T-helper 2 cell treated with Interferon-gamma antibody and Interleukin-4, amounts not matched to agents 5 μg/mL and 100 μg/mL, for 36 hours (primary cell): ENCODE results near the gene SLC35G6.
"Not testable (repeated sequence)": the region's sequence is repeated elsewhere in the genome, so short reads cannot be mapped to it uniquely, and the experiment has no call there.

Source experiments
- DNase-seq: peaks from one replicate; pipeline ENCODE4 v3.0.0; 2021; ENCODE audit warnings: low spot score
- H3K27ac Mint-ChIP-seq: one replicate; pipeline ENCODE4 v1.8.0; 2021; ENCODE audit warnings: mild to moderate bottlenecking, mixed read lengths
- H3K27me3 Mint-ChIP-seq: one replicate; pipeline ENCODE4 v1.8.0; 2021; ENCODE audit warnings: low read depth, mixed read lengths
- H3K36me3 Mint-ChIP-seq: one replicate; pipeline ENCODE4 v1.8.0; 2021; ENCODE audit warnings: low read depth, mixed read lengths
- H3K4me1 Mint-ChIP-seq: one replicate; pipeline ENCODE4 v1.8.0; 2021; ENCODE audit warnings: low read depth, mixed read lengths
- H3K4me3 Mint-ChIP-seq: one replicate; pipeline ENCODE4 v1.8.0; 2022; ENCODE audit warnings: mild to moderate bottlenecking, moderate library complexity, mixed read lengths
- H3K9me3 Mint-ChIP-seq: one replicate; pipeline ENCODE4 v1.8.0; 2021; ENCODE audit warnings: mixed read lengths

The SLC35G6 gene

GRCh38 chr17:7479213-7480088, 1.8 kb upstream of the SLC35G6 start, which contains the start of gene ZBTB4:
ZBTB4 (minus strand) TSS chr17:7479631; CDS start chr17:7466801, 12,830 bp downstream.
- H3K4me1 Mint-ChIP-seq, result peaks cover 41% of the 10 kb centered on the region
- no peaks in the 10 kb centered on the region for H3K27me3 Mint-ChIP-seq
- H3K4me3 Mint-ChIP-seq, result peak within 1 kb of the TSS; percentile 89
- H3K36me3 Mint-ChIP-seq, result no peaks in the 10 kb centered on the region
- H3K9me3 Mint-ChIP-seq, result no peaks in the 10 kb centered on the region
- H3K27ac Mint-ChIP-seq, result peak within 1 kb of the TSS; percentile 91
- peak; percentile 61 for DNase-seq

DNA sequence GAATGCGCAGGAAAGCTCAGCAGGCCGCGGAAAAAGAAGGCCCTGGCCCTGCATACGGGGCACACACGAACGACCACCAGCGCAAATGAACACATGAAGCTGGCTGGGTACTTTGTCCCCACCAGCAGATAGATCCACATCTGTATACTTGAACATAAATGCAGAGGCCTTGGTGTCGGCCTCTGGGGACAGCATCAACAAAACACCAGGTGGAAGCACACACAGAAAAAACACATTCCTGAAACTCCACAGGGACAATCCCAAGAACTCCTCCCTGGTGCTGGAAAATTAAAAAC, 1.2 kb upstream of the SLC35G6 start:
- Mint-ChIP-seq H3K36me3 (peaks cover 4% of the 10 kb centered on the region), H3K27ac (peak overlapping the region; percentile 91), H3K4me3 (peak overlapping the region; percentile 88), H3K4me1 (peaks cover 41% of the 10 kb centered on the region), H3K9me3 (no peaks in the 10 kb centered on the region), H3K27me3 (no peaks in the 10 kb centered on the region)
- DNase-seq, result no peak

DNA sequence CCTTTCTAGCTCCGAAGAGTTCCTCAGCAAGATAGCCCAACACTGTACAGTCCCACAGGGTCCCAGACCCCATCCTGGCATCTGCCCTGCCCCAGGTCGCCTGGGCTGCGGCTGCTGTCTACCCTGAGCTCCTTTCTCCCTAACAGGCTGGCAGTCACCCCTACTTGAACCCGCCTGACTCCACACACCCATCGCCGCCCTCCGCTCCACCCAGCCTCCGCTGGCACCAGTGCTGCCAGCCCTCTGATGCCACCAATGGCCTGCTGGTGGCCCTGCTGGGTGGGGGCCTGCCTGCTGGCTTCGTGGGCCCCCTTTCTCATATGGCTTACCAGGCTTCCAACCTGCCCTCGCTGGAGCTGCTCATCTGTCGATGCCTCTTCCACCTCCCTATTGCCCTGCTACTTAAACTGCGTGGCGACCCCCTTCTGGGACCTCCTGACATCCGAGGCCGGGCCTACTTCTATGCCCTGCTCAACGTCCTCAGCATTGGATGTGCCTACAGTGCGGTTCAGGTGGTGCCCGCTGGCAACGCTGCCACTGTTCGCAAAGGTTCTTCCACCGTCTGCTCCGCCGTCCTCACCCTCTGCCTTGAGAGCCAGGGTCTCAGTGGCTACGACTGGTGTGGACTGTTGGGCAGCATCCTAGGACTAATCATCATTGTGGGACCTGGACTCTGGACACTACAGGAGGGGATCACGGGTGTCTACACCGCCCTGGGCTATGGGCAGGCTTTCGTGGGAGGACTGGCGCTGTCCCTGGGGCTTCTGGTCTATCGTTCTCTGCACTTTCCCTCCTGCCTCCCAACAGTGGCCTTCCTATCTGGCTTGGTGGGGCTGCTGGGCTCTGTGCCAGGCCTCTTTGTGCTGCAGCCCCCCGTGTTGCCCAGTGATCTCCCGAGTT, 846 bp downstream of the SLC35G6 start:
- peaks cover 43% of the 10 kb centered on the region for H3K4me1 Mint-ChIP-seq

GRCh38 chr17:7482742-7483088, 1.5 kb downstream of the SLC35G6 start:
- Mint-ChIP-seq H3K36me3 (peaks cover 22% of the 10 kb centered on the region), H3K4me3 (peak overlapping the region; percentile 95), H3K4me1 (peaks cover 42% of the 10 kb centered on the region), H3K27ac (peak overlapping the region; percentile 100)
- not testable (repeated sequence) for H3K27me3 Mint-ChIP-seq, DNase-seq, H3K9me3 Mint-ChIP-seq

More for the DNA sequence above, 846 bp downstream of the SLC35G6 start:
- Mint-ChIP-seq H3K4me3 (peak overlapping the region; percentile 95), H3K27ac (peak overlapping the region; percentile 100), H3K36me3 (peaks cover 16% of the 10 kb centered on the region)
- H3K9me3 Mint-ChIP-seq, DNase-seq, H3K27me3 Mint-ChIP-seq: not testable (repeated sequence)

DNA sequence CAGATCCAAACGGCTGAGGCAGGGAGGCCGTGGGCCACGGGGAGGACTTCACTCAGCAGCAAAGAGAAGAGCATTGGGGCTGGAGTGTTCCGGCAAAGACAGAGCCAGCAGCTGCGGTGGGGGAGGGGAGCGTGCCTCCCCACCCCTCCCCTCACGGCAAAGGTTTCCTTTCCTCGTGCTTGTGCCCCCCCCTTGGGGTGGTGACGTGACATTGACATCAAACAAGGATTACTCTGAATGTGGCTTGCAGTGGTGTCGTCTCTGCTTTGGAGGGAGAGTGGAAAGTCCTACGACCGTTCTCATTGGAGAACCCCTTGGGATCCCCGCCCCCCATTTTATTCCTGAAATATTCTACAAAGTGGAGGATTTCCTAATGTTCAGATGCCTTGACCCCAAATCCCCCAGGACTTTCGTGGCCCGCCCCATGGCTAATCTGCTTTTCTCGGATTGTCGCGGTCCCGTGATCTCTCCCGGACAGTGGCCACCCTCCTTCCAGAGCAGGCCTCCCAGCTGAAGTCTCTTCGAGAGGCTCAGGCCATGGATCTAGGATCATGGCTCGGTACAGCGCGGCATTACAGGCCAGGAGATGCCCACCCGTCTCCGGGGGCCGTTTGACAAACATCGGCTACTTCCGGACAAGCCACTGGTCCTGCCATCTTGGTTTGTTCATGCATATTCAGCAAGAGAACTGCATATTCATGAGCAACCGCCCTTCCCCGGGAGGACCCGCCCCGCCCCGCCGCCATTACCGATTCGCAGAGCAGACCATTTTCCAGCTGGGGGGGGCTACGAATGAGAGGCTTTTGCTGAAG, 2.2 kb downstream of the SLC35G6 start:
- peak; percentile 91 for DNase-seq
- no peaks in the 10 kb centered on the region for H3K9me3 Mint-ChIP-seq
- peak overlapping the region; percentile 100 for H3K27ac Mint-ChIP-seq
- peaks cover 37% of the 10 kb centered on the region for H3K4me1 Mint-ChIP-seq
- H3K36me3 Mint-ChIP-seq, result peaks cover 23% of the 10 kb centered on the region
- H3K27me3 Mint-ChIP-seq, result no peaks in the 10 kb centered on the region
- peak overlapping the region; percentile 95 for H3K4me3 Mint-ChIP-seq

DNA sequence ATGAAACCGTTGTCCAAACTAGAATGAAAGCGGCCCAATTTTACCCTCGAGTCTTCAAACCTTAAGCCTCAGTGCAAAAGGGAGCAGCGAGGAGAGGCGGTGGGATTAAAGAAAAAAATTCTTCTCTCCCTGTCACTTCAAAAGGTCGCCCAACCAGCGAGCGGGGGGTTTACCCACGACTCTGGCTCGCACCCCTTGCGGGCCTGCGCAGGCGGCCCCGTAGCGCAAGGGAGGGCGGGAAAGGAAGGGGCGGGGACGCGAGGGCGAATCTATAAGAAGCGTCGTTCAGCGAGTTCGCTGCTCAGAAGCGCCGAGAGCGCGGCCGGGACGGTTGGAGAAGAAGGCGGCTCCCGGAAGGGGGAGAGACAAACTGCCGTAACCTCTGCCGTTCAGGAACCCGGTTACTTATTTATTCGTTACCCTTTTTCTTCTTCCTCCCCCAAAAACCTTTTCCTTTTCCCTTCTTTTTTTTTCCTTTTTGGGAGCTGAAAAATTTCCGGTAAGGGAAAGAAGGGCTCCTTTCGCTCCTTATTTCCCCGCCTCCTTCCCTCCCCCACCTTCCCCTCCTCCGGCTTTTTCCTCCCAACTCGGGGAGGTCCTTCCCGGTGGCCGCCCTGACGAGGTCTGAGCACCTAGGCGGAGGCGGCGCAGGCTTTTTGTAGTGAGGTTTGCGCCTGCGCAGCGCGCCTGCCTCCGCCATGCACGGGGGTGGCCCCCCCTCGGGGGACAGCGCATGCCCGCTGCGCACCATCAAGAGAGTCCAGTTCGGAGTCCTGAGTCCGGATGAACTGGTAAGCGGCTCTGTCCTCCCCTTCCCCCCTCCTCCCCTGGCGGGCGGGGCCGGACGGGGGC, 3.0 kb downstream of the SLC35G6 start, which contains the start of gene POLR2A:
TSS of gene POLR2A (plus strand) at position 300 of the 852 bp plus-strand sequence.
- Mint-ChIP-seq H3K36me3 (peaks cover 29% of the 10 kb centered on the region), H3K27ac (peak within 1 kb of the TSS; percentile 100), H3K27me3 (no peaks in the 10 kb centered on the region), H3K4me3 (peak within 1 kb of the TSS; percentile 95), H3K9me3 (no peaks in the 10 kb centered on the region), H3K4me1 (peaks cover 41% of the 10 kb centered on the region)
- peak; percentile 98 for DNase-seq

DNA sequence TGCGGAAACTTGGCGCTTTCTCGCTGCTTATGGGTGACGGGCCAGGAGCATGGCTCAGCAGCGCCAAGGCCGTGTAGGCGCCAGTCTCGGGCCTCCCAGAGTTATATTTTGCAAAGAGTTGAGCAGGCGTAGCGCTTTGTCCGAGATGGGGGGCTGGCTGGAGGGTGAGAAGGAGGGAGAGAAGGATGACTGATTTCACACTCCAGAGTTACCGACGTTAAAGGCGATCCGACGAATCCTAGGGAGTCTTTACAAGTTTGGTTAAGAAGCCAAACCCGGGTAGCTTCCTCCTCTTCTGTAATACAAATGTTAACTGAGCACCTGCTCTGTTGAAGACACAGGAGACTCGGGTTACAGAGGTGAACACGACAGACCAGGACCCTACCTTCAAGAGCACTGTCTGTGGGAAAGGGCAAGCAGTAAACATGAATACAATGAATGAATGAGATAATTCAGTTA, 3.7 kb downstream of the SLC35G6 start:
- Mint-ChIP-seq H3K4me3 (peak overlapping the region; percentile 95), H3K36me3 (peaks cover 31% of the 10 kb centered on the region), H3K4me1 (peaks cover 41% of the 10 kb centered on the region), H3K9me3 (no peaks in the 10 kb centered on the region), H3K27ac (peak overlapping the region; percentile 100), H3K27me3 (no peaks in the 10 kb centered on the region)
- DNase-seq, result no peak

- DNase-seq, result no peak
- Mint-ChIP-seq H3K36me3 (peaks cover 37% of the 10 kb centered on the region), H3K4me3 (peak overlapping the region; percentile 88), H3K4me1 (peaks cover 46% of the 10 kb centered on the region), H3K27me3 (no peaks in the 10 kb centered on the region), H3K27ac (peak overlapping the region; percentile 72), H3K9me3 (no peaks in the 10 kb centered on the region)
Measured at GRCh38 chr17:7486181-7486580, 4.9 kb downstream of the SLC35G6 start.

- H3K4me1 Mint-ChIP-seq, result peaks cover 51% of the 10 kb centered on the region
Measured at GRCh38 chr17:7490144-7490543, 8.9 kb downstream of the SLC35G6 start.

GRCh38 chr17:7491583-7491982, 10.3 kb downstream of the SLC35G6 start:
- Mint-ChIP-seq H3K27ac (no peak overlapping the region), H3K4me3 (no peak overlapping the region), H3K4me1 (peaks cover 41% of the 10 kb centered on the region), H3K36me3 (peaks cover 53% of the 10 kb centered on the region), H3K27me3 (no peaks in the 10 kb centered on the region), H3K9me3 (no peaks in the 10 kb centered on the region)
- DNase-seq, result no peak

More at GRCh38 chr17:7490144-7490543, 8.9 kb downstream of the SLC35G6 start:
- H3K27me3 Mint-ChIP-seq, result no peaks in the 10 kb centered on the region
- H3K9me3 Mint-ChIP-seq, result no peaks in the 10 kb centered on the region
- no peak for DNase-seq
- H3K36me3 Mint-ChIP-seq, result peaks cover 54% of the 10 kb centered on the region
- H3K4me3 Mint-ChIP-seq, result no peak overlapping the region
- no peak overlapping the region for H3K27ac Mint-ChIP-seq

DNA sequence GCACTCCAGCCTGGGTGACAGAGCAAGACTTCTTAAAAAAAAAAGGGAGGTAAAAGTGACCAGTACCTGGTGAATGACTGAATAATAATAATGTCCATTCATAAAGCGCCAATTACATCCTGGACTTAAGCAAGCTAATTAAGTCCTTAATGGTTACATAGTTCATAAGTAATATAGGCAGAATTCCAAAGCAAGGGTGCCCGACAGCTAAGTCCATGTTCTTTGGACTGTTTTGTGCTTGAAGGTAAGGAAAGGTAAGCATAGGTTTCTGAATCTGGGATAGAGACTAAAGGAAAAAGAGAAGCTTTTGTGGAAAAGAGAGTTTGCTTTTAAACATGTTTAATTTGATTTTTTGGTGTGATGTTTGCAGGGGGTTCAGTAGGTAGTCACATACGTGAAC, 12.7 kb downstream of the SLC35G6 start:
- H3K27ac Mint-ChIP-seq, result no peak overlapping the region
- H3K27me3 Mint-ChIP-seq, result no peaks in the 10 kb centered on the region
- H3K9me3 Mint-ChIP-seq, result no peaks in the 10 kb centered on the region
- no peak for DNase-seq
- H3K4me3 Mint-ChIP-seq, result no peak overlapping the region
- peaks cover 57% of the 10 kb centered on the region for H3K36me3 Mint-ChIP-seq
- H3K4me1 Mint-ChIP-seq, result peaks cover 28% of the 10 kb centered on the region

GRCh38 chr17:7495906-7496434, 14.7 kb downstream of the SLC35G6 start:
- Mint-ChIP-seq H3K9me3 (no peaks in the 10 kb centered on the region), H3K36me3 (peaks cover 61% of the 10 kb centered on the region), H3K27me3 (no peaks in the 10 kb centered on the region), H3K4me1 (peaks cover 16% of the 10 kb centered on the region), H3K4me3 (no peak overlapping the region), H3K27ac (no peak overlapping the region)
- DNase-seq, result no peak
